GM12801 (cell line): ENCODE measurements around the gene FAM229A.

Experiments used
- TF ChIP-seq, protein P1 (sequence below): IDR thresholded peaks from one replicate; pipeline ENCODE4 v1.5.1; 2011; ENCODE audit warnings: control low read depth; ENCODE audit not compliant: insufficient read length; ENCODE audit errors: extremely low read depth

Gene FAM229A

DNA sequence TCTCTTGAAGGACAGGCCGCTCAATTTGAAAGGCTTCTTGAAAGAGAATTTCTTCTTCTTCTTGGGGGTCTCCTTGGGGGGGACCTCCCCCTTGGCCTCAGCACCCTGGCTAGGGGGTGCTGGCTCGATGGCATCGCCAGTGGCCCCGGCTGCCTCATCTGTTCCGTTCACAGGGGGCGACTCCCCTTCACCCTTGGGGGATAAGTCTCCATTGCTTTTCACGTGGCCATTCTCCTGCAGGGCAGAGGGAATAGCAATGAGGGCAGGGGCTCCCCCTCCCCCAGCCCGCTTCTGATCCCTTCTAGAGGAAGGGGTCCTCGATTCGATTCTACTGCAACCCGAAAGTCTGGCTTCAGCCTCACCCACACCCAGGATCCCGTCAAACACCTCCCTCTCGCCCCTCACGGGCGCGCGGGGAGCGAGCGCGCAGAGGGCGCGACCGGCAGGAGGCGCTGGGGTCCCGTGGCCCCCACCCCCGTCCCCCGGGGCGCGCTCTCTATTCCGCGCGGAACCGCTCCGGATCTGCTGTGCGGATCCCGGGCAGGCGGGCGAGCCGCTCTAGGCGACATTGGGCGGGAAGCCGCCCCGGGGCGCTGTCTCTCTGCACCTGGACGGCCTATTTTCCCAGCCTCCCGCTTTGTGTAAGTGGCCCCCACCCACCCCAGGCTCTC, 27.3 kb downstream of the FAM229A start:
- TF ChIP-seq, protein P1, sequence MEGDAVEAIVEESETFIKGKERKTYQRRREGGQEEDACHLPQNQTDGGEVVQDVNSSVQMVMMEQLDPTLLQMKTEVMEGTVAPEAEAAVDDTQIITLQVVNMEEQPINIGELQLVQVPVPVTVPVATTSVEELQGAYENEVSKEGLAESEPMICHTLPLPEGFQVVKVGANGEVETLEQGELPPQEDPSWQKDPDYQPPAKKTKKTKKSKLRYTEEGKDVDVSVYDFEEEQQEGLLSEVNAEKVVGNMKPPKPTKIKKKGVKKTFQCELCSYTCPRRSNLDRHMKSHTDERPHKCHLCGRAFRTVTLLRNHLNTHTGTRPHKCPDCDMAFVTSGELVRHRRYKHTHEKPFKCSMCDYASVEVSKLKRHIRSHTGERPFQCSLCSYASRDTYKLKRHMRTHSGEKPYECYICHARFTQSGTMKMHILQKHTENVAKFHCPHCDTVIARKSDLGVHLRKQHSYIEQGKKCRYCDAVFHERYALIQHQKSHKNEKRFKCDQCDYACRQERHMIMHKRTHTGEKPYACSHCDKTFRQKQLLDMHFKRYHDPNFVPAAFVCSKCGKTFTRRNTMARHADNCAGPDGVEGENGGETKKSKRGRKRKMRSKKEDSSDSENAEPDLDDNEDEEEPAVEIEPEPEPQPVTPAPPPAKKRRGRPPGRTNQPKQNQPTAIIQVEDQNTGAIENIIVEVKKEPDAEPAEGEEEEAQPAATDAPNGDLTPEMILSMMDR, result no peak

DNA sequence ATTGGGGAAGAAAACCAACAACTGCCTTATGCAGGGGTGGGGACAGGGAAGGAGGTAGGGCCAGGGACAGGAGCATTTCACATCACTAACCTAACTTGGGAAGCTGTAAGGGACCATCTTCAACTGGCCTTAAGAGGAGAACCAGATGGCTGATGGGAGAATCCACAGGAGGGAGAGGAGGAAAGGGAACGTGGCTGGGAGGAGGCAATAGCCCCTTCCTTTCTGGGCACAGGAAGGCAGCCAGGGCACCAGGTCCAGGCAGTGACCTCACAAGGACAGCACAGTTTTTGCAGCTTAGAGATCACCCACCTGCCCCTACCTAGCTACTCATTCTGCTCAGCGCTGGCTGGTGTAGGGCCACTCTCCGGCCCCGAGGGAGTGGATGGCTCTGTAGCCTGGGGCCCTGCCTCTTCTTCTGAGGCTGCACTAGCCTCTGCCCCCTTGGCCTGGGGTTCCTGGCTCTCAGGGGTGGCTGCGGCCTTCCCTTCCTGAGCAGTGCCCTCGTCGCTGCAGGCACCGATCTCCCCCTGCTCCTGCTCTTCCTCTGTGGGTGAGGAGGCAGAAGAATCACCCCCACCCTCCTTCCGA, 27.9 kb downstream of the FAM229A start:
- TF ChIP-seq, protein P1, result no peak

DNA sequence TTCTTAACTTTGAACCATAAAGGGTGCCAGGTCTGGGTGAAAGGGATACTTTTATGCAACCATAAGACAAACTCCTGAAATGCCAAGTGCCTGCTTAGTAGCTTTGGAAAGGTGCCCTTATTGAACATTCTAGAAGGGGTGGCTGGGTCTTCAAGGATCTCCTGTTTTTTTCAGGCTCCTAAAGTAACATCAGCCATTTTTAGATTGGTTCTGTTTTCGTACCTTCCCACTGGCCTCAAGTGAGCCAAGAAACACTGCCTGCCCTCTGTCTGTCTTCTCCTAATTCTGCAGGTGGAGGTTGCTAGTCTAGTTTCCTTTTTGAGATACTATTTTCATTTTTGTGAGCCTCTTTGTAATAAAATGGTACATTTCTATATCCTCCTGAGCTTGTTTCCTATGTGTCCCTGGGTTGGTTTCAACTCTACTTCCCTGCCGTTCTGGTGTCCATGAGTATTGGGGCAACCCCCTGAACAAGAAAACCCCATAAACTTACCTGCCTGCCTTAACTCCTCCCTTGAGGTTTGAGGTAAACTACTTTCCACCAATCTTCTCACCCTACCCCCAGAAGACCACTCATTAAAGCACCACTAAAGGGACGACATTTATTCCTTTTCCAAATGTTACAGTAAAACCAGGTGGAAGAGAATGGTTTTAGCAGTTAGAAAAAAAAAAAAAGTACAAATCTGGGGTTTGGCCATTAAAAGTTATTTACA, 28.9 kb downstream of the FAM229A start:
- TF ChIP-seq, protein P1, result no peak

GRCh38 chr1:32332290-32333079, 29.8 kb downstream of the FAM229A start:
- TF ChIP-seq, protein P1, result no peak

DNA sequence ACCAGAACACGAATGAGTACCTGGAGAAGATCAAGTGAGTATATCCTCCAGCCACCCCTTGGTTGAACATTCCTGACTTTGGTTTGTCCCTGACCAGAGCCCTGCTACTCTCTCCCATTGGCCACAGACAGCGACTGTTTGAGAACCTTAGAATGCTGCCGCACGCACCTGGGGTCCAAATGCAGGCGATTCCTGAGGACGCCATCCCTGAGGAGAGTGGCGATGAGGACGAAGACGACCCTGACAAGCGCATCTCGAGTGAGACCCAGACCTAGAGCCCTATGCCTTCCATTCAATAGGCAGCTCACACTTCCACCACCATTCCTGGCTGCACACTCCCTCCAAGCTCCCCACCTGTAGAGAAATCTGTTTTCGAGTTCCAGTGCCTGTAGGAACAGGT, 30.7 kb downstream of the FAM229A start:
- TF ChIP-seq, protein P1, result no peak

DNA sequence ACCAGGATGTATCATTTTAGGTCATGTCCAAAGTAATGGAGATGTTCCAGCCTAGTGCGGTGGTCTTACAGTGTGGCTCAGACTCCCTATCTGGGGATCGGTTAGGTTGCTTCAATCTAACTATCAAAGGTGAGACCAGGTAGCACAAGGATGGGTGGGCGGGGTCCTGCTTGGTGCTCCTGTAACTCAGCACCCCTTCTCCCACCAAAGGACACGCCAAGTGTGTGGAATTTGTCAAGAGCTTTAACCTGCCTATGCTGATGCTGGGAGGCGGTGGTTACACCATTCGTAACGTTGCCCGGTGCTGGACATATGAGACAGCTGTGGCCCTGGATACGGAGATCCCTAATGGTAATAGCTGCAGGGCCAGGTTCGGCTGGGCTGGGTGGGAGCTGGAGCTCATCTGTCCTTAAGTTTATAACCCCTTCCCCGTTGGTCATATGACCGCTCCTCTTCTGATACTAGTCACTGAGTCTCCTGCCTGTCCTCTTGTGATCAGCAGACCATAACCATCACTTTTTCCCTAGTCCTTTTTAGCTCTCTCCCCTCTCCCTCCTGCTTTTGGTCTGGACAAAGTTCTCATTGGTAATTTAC, 31.6 kb downstream of the FAM229A start:
- TF ChIP-seq, protein P1, result no peak
